T47D (cell line): ENCODE data around the gene FSTL4.

ENCODE experiments used
- DNase-seq, 2 experiments: peaks; one replicate each; pipeline versions ENCODE4 v3.0.0 to v3.0.0-alpha.2; 2011 to 2012; ENCODE audit warnings: low read depth in 1 of 2, low spot score in 1 of 2
- JUND ChIP-seq: IDR thresholded peaks from 2 replicates; pipeline ENCODE4 v1.6.1; 2012; ENCODE audit warnings: low read depth
- in situ Hi-C: cut with HindIII; loops from 2 replicates; pipeline ENCODE4 v1.10.0; 2016; ENCODE audit warnings: low sequenced_read_pairs, low pct_unique_long_range_greater_than_20kb

FSTL4 gene

DNA sequence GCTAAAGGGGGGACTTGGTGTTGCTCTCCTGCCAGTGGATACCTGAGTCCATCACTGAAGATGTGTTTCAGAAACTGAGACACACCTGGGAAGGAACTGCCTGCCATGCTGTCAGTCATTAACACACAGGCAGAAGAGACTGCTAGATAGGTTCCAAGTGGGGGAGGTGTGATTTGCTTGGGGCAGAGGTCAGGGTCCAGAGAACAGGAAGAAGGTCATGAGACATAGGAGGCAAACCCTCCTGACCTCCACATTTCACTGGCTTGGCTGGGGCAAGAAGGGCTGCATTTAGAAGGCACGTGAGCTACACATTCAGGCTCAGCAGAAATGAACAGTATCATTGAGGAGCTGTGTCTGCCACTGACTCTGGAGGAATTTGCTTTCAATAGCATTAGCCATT, 344.7 kb downstream of the FSTL4 start:
- TF ChIP-seq JUND: no peak
- in situ Hi-C loops: no loop called here
- DNase-seq: no peak

- TF ChIP-seq JUND: no peak
- in situ Hi-C loops: no loop called here
- no peak for DNase-seq
These were observed 345.4 kb downstream of the FSTL4 start for GRCh38 chr5:133266966-133267365.

DNA sequence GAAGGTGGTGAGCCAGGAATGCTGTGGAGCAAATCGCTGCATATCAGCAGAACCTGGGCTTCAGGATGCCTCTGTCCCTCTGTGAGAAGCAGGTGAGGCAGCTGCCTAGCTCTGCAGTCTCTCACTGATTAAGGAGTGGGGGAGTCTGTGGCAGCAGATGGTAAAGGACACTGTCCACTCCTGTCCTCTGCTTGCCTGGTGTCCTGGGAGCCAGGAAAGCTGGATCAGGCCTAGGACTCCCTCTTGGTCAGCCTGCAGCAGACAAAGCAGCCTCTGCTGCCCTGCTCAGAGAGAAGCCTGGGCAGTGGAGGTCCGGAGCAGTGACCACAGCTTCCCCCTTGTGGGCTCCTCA, 345.8 kb downstream of the FSTL4 start:
- DNase-seq: no peak
- in situ Hi-C loops: no loop called here
- no peak for TF ChIP-seq JUND

DNA sequence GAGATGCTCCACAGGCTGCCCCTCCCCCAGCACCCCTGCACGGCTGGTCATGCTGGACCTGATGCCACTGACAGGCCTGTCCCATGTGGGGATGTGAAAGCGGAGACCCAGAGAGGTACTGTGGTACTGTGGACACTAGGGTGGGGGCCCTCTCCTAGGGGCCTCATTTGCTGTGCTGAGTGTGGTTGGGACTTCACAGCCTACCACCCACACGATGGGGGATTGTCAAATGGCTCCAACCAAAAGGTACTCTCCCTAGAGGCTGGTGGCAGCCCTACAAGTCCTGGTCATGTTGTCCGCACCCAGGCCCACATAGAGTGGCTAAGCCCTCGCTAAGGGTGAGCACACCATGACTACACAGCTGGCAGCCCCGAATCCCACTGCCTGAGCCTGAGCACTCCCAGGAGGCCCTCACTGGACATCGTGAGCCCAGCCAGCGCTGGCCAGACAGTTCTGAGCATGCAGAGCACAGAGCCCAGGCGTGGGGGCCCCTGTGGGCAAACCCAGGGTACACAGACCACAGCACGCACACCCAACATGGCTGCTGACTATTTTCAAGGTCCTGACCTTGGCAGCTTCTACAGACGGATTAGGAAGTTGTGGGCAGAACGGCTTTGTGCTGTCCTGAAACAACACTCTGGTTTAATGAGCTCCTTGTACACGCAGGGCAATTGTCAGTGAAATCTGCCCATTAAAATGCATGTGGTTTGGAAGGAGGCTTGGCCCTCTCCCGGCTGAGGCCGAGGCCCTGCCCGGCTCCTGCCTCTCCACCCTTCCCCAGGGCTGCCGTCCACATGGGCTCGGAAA, 346.4 kb downstream of the FSTL4 start:
- in situ Hi-C loops: no loop called here
- no peak for TF ChIP-seq JUND
- no peak for DNase-seq

DNA sequence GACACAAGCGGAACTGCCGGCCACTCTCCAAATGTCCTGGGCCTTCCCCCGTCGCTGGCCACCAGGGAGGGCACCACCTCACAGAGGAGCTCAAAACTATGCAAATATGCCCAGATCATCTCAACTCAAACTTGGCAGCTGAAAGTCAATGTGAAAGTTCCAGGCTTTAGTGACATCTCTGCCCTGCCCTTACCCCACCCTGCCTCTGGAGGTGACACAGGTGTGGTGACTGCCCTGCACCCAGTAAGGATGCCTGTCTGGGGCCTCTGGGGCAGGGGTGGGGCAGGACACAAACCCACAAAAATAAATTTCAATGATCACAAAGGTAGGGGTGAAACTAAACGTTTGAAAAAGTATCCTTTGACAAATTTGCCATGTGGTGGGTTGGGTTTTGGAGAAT, 347.1 kb downstream of the FSTL4 start:
- no peak for DNase-seq
- in situ Hi-C loops: no loop called here
- no peak for TF ChIP-seq JUND

- in situ Hi-C loops: no loop called here
- peak in 1 of 2 experiments; percentile 31 for DNase-seq
- no peak for TF ChIP-seq JUND
These were observed 349.7 kb downstream of the FSTL4 start for GRCh38 chr5:133262690-133263089.

DNA sequence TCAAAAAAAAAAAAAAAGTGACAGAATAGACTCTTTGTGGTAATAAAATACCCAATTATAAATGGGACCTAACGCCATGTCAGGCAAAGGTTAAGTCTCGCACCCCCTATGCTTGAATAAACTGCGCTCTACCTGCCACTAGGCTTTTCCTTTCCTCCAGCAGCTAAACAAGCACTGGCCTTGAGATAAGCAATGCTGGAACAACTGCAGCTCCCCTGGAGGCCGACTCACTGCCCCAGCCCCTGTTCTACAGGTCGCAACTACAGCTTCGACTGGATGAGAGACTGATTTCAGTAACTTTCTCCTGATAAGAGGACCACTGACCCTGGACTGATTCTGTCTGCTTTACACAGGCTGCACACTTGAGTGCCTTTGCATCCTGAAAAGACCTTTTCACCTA, 350.3 kb downstream of the FSTL4 start:
- in situ Hi-C loops: no loop called here
- no peak for DNase-seq
- no peak for TF ChIP-seq JUND

GRCh38 chr5:133260715-133261114, 351.6 kb downstream of the FSTL4 start:
- in situ Hi-C loops: no loop called here
- DNase-seq: peak in 1 of 2 experiments; percentile 28
- no peak for TF ChIP-seq JUND

DNA sequence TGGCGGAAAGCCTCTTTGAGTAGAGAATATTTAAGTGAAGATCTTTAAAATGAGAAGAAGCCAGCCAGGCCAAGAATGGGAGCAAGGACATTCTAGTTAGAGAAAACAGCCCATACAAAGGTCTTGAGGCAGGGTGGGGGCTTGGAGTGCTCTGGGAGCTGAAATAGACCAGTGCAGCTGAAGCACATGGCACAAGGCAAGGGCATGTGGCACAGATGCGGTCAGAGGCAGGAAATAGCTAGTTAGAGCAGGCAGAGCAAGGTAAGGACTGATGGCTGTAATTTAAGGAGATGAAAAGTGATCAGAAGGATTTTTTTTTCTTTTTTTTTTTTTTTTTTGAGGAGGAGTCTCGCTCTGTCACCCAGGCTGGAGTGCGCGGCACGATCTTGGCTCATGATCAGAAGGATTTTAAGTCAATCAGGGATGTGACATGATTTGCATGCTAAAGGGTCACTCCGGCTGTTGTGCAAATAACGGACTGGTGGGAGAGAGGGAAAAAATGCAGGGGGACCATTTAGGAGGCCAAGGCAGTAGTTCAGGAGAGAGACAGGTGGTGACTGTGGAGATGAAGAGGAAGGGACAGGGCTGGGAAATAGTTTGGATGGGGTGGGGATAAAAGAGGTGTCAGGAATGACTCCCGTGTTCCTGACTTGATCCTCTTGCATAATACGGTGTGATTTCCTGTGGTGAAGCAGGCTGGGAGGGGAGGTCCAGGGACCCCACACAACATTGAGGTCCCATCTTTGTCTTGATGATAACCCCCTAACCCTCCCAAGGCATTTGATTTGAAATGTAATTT, 352.9 kb downstream of the FSTL4 start:
- no peak for TF ChIP-seq JUND
- no peak for DNase-seq
- in situ Hi-C loops: no loop called here

DNA sequence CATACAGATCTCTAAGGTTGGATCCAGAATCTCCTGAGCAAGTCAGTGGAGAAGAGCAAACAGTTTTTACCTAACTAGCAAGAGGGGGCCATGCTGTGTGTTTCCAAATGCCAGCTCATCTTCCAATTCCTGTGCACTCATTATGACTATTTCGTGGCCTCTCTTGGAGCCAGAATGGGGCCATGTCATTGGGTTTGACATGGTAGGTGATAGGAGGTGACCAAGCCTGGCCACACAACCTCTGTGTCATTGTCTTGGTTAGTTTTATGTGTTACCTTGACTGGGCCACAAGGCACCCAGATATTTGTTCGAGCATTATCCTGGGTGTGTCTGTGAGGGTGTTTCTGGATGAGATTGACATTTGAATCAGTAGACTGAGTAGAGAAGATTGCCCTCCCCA, 354.4 kb downstream of the FSTL4 start:
- no peak for DNase-seq
- TF ChIP-seq JUND: no peak
- in situ Hi-C loops: no loop called here

- in situ Hi-C loops: no loop called here
- peak in 1 of 2 experiments; percentile 23 for DNase-seq
- TF ChIP-seq JUND: no peak
These were observed 356.1 kb downstream of the FSTL4 start for GRCh38 chr5:133256276-133256675.

DNA sequence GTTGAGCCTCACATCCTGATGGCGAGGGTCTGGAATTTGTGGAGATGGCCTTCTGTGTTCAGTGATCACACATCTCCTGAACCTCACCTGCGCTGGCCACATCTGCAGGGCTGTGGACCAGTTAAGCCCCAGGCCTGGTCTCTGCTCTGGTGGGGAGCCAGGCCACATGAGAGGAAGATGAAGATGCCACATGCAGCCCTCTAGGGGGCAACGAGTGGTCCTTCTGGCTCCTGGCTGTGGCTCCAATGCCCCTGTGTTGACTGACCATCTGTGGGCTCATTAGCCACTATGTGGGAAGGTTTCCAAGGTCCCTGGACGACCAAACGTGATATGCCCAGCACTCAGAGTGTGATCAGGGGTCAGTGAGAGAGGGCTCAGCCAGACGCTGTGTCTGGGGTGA, 357.5 kb downstream of the FSTL4 start:
- no peak for TF ChIP-seq JUND
- no peak for DNase-seq
- in situ Hi-C loops: no loop called here

DNA sequence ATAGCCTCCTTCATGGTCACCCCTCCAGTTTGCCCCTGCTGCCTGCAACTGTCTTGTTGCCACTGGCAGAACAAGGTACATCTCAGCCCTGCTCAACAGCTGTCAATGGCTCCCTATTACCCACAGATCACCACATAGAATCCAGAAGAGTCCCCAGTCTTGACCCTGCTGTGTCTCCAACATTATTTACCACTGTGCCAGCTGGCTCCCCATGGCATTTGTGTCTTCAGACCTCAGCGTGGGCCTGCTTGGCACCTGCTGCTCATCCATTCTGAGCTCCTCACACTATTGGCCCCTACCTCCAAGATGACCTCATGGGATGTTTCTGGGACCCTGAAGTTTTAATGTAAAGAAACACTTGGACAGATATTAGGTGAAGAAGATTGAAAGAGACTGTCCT, 358.7 kb downstream of the FSTL4 start:
- DNase-seq: no peak
- in situ Hi-C loops: no loop called here
- TF ChIP-seq JUND: no peak
